ENCODE measurements around the gene ALDH8A1.

ALDH8A1 gene

DNA sequence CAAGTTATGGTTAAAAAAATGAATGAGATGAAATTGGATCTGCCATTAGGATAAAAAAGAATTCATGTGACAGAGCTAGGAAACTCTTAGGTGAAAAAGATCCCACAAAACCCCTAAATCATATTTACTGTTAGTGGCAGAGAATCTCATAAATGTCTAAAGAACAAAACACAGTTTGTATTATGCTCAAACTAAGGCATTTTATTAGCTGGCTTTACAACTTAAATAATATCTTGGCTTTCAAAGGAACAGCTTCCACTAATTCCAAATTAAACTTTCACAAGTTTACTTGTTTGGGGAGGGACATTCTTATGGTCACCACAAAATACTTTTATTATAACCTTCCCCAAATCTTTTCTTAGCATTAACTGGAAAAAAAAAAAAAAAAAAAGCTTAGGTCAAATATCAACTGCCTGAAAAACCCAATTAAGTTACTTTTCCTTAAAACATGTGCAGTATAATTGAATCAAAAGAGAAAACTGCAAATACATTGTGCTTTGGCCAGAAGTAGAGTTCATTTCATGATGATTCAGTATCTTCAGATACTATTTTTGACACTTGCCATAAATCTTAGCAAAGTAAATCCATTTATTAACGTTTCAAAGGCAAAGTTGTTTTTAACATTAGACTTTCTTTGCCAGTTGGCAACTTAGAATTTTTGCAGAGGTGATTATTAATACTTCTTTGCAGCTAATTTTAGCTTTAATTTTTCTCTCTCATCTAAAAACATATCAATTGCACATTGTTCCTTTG, 14.7 kb upstream of the ALDH8A1 start:
- no peak overlapping the region for H3K27ac ChIP-seq
- TF ChIP-seq, protein P1, sequence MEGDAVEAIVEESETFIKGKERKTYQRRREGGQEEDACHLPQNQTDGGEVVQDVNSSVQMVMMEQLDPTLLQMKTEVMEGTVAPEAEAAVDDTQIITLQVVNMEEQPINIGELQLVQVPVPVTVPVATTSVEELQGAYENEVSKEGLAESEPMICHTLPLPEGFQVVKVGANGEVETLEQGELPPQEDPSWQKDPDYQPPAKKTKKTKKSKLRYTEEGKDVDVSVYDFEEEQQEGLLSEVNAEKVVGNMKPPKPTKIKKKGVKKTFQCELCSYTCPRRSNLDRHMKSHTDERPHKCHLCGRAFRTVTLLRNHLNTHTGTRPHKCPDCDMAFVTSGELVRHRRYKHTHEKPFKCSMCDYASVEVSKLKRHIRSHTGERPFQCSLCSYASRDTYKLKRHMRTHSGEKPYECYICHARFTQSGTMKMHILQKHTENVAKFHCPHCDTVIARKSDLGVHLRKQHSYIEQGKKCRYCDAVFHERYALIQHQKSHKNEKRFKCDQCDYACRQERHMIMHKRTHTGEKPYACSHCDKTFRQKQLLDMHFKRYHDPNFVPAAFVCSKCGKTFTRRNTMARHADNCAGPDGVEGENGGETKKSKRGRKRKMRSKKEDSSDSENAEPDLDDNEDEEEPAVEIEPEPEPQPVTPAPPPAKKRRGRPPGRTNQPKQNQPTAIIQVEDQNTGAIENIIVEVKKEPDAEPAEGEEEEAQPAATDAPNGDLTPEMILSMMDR (conservative IDR thresholded peaks at IDR 0.05), result no peak

DNA sequence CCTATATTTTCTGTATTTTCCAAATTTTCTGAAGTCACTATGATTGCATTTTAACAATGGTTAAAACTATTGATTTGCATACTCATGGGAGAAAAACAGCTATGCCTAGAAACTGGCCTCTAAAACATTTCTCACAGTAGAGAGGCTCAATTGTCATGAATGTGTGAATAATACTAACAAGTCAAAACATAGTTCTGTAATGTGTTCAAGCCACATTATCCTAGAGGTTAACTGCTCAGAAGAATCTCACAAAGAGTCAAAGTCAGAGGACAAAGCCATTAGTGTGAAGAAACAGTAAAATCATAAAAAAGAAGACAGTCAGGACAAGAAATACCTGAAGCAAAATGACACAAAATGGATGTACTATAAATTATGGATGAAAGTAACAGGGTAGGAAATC, 12.5 kb upstream of the ALDH8A1 start:
- TF ChIP-seq, protein P1 (conservative IDR thresholded peaks at IDR 0.05), result no peak

DNA sequence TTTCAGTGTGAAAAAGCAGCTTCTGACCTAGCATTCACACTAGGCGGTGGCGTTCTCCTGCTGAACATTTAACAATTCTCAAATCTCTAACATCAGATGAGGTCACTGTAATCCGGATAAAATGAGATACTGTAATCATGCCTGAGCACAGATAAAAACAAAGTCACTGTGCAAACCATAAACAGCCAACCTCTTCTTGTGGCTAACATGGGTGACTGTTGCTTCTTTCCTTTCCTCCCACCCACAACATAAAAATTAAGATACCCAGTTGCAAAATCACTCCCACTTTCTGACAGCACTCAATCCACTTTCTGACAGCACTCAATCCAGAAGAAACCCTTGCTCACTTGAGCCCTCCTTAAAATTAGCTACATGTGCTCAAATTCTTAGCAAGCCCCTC, 11.5 kb upstream of the ALDH8A1 start:
- TF ChIP-seq, protein P1 (conservative IDR thresholded peaks at IDR 0.05), result no peak
- H3K27ac ChIP-seq, result no peak overlapping the region

More for the DNA sequence above, 12.5 kb upstream of the ALDH8A1 start:
- H3K27ac ChIP-seq, result no peak overlapping the region

DNA sequence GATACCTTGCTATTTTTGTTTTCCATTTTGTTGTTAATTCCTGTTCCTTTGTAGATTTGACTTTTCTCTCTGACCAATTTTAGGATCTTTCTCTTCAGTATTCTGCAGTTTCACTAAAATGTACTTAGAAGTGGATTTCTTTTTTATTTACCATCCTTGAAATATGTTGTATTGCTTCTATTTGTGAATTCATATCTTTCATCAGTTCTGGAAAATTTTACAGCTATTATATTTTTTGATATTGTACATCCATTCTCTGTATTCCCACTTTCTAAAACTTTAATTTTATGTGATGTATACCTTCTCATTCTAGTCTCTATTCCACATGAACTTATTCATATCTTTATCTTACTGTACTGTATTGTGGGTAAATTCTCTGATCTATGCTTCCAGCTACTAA, 9.7 kb upstream of the ALDH8A1 start:
- TF ChIP-seq, protein P1 (conservative IDR thresholded peaks at IDR 0.05), result no peak
- H3K27ac ChIP-seq, result no peak overlapping the region

DNA sequence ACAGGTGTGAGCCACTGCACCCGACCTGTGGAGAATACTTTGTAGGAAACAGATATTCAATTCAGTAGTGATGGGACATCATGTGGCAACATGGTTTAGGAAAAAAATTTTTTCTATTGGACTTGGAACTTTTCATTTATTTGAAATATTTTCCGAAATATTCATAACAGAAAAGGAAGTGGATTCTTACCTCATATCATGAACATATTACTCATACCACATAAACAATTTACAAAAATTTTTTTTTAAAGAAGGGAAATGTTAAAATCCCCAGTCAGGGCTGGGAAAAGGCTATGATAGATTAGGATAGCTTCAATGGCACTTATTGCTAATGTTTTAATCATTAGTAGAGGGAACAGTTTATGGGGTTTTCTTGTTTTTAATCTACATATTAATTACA, 6.8 kb upstream of the ALDH8A1 start:
- TF ChIP-seq, protein P1 (conservative IDR thresholded peaks at IDR 0.05), result no peak
- H3K27ac ChIP-seq, result no peak overlapping the region

DNA sequence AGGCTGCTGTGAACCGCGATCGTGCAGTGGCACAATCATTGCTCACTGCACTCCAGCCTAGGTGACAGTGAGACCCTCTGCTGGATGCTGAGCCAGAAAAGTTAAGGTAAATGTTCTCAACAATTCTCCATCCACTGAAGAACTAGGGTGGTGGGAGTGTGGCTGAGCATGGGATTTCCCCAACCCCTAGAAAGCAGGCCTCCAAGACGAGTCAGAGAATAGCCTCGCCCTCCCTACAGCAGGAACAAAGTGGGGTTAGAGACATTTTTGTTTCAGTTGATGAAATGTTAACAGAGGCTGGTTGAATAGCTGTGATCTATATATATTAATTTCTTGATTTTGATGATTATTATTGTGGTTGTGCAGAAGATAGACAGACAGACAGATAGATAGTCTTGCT, 6.1 kb upstream of the ALDH8A1 start:
- no peak overlapping the region for H3K27ac ChIP-seq
- TF ChIP-seq, protein P1 (conservative IDR thresholded peaks at IDR 0.05), result no peak

DNA sequence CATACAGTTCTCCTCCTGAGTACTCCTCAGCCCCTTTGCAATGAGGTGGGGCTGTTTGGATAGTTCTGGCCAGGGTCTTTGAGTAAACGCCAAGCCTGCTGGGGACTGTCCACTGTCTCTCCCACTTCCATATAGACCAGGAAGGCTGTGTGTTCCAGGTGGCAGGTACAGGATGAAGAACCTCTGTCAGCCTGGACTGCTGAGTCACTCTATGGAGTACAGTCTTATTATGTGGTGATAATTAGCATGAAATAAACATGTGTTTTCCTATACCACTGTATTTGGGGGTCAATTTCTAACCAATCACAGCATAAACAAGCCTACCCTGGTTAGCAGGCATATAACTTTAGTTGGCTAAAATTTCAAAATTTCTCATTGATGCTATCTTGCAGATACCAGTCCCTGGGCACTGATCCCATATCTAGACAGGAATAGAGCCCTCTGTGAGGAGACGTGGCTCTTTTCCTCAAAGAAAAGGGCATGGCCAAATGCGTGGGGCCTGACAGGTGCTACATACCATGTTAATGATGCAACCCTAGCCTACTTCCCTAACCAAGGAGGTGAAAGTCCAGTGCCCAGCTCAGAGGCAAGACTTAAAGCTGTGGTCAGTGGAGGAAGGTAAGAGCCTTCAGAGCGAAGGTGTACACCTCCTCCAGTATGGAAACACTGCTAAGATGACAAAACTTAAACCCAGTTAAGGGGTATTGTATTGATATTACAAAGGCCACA, 4.5 kb upstream of the ALDH8A1 start:
- H3K27ac ChIP-seq, result no peak overlapping the region
- TF ChIP-seq, protein P1 (conservative IDR thresholded peaks at IDR 0.05), result no peak
